Embryonic facial prominence (tissue), 1 donor: ENCODE data around the gene IGFBP5.

Experiments
- DNase-seq: peaks from one replicate; pipeline ENCODE4 v3.0.0-alpha.2; 2016; ENCODE audit errors: extremely low spot score

The IGFBP5 gene

DNA sequence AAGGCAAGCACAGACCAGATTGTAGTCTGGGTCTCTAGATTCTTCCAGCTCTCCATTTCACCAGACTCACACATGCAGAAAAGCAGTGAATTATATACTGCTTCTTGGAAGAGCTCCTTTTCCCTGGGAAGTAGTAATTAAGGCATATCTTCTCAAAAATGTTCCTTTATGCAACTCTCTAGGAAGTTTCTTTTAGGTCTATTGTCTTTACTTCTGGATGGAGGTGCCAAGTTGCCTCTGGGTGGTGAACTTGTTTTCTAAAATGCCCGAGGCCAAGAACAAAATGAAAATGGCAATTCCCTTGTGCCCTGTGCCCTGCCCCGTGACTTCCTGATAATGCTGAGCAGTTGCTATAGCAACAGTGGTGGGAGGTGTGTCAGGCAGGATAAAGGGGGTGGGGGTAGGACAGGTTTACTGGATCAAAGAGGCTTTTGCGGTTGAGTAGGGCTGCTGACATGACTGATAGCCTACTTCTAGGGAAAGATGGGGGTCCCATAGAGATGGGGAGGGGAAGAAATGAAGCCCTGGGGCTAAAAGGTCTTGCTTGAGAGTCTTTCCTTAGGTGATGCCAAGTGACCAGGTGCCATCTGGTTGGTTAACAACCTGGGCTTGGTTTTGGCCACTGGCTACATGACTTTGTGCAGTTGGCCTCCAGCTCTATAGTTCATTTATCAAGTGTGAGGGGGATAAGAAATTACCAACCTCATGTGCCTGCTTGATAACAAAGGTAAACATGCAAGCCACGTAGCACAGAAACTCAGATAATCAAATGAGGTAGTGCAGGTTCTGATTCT is 50.3 kb downstream of the IGFBP5 start:
- DNase-seq, result no peak

DNA sequence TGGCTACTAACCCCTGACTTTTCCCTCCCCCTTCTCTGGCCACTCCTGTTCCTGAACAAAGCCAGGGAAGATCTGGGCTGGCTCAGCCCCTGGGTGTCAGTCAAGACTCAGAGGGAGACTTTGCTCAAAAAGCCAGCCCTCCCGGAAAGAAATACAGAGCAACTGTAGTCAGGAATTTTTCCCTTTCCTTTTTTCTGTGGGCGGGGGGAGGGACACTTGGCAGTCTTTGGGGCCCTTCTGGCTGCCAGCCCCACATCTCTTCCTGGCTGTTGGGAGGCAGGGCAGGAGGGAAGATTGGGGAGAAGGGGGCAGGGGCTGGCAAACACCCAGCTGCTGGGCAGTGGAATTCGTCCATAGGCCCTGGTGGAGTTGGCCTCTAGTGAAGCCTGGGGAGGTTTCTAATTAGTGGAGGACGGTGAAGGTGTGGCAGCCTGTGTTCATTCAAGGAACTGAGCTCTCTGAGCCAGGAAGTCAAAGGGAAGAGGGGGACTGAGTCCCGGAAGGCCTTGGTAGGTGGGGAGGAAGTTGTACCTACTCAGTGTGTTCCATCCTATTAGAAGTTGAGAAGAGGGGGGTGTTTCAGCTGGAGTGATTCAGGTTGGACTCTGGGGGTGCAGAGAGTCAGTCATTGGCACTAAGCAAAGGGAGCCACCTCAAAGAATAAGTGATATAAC is 51.2 kb downstream of the IGFBP5 start:
- DNase-seq, result no peak

DNA sequence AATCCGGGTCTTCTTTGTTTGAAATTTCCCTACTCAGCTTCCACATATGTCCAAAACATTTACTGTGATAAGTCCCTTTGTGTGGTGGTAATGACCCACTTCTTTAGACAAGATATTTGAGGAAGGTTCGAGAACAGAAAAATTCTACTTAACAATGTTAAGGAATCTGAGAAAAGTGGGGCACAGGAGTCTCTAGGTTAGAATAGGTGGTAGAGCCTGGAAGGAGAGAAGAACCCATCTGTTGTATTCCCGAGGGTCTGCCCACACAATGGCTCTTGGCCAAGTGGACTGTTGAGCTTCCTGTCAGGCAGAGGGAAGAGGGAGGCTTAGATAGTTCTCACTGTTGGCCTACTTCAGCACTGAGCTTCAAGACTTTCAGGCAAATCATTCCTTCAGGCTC is 57.9 kb downstream of the IGFBP5 start:
- DNase-seq, result no peak

DNA sequence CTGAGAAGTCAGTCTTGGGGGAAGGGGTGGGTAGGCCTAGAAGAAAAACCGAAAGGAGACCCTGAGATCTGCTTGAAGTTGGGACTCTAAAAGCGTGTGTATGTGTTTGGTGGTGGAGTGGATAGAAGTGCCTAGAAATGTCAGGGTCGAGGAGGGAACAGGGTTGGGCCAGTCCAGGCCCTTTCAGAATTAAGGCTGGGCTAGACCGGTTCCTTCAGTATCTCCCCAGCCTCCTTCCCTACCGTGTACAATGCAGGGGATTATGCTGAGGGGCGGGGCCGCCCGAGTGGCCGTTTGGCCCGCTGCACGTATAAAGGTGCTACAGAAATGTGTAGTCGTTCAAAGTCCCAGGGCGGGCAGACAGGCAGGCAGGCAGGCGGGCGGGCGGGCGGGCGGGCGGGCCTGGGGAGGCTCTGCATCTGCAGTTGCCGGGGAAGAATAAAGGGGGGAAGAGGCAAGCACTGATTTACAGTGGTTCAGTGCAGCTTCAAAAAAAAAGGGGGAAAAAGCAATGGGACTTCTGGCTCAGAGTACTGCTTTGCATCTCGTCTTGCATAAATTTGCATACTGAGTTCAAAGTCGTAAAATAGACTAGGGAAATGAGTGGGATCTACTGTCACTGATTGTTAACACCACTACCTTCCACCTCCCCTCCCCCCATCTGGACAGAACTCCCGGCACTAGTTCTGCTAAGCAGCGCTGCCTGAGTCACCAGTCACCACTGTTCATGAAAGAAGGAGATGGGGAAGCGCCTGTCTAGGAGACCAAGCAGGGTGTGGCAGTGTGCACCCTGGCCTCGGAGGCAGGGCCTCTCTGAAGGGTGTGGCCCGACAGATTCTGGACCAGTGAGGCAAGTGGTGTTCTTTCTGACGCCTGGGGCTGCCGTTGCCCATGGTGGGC is 58.5 kb downstream of the IGFBP5 start:
- no peak for DNase-seq

DNA sequence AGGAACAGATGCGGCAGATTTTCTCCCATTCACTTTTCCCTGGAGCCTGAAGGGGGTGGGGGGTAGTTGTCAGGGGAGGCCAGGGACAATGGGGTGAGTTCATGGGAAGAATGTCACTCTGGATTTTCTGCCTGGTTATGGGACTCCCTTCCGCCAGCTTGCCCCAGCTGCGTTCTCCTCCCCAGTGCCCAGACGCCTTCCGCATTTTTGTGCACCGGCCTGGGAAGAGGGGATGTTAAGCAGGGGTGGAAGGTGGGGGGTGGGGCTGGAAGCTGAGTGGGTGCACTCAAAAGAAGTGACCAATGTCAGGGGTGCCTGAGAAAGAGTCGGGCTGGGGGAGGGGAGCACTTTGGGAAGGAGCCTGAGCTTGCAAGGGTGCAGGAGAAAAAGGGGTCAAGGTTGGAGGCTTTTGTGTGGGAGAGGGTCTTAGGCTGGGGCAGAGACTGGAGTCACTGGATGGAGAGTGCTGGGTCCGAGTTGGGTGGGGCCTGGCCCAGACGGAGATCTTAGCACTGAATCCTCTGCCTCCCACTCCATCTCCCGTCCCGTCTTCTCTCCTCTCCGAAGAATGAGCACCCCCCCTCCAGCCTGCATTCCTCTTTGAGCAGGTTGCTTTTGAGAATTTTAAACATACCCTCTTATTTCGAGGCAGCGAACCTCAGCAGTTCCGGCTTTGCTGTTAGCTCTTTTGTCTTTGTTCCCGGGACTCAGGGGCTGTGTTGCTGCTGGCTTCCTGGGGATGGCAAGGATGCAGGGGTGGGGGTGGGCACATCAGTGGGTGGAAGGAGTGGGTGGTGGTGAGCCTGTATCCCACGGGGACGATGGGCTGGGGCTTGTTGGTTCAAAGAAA is 59.4 kb downstream of the IGFBP5 start:
- no peak for DNase-seq

DNA sequence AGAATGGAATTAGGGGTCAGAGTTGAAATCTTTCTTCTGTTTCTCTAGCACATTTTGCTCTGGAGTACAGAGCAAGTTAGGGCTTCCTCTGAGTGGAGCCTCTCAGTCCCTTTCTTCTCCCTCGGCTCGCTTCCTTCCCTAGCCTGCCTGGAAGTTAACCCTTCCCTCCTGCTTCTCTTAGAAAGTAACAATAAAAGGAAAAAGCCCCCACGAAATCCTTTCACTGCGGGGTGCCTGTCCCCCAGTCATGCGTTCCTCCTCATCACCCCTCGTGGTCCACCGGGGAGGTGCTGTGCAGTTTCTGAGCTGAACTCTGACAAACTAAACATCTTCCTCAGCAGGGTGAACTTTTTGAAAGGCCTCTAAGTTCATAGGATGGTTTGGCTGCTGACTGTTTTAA is 60.2 kb downstream of the IGFBP5 start:
- DNase-seq, result no peak

- DNase-seq, result no peak
Measured at GRCh38 chr2:216634370-216635148, 60.8 kb downstream of the IGFBP5 start.

DNA sequence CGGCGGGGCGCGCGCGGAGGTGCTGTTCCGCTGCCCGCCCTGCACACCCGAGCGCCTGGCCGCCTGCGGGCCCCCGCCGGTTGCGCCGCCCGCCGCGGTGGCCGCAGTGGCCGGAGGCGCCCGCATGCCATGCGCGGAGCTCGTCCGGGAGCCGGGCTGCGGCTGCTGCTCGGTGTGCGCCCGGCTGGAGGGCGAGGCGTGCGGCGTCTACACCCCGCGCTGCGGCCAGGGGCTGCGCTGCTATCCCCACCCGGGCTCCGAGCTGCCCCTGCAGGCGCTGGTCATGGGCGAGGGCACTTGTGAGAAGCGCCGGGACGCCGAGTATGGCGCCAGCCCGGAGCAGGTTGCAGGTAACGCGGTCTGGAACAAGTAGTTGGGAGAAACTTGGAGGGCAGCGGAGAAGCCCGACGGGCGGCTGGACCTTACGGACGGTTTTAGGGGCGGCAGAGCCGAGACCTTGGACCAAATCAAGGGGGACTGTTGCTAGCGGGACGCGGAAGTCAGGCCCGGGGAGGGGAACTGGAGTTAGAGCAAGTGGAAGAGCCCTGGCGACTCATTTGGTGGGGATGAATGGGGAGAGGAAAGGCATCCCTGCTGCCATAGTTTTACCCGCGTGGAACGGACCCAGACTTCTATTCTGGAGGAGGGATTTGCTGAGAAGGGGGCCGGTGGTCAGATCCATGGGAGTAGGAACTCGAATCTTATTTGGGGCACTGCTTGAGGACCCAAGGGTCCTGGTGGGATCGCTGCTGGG is 61.6 kb downstream of the IGFBP5 start:
- DNase-seq, result no peak

DNA sequence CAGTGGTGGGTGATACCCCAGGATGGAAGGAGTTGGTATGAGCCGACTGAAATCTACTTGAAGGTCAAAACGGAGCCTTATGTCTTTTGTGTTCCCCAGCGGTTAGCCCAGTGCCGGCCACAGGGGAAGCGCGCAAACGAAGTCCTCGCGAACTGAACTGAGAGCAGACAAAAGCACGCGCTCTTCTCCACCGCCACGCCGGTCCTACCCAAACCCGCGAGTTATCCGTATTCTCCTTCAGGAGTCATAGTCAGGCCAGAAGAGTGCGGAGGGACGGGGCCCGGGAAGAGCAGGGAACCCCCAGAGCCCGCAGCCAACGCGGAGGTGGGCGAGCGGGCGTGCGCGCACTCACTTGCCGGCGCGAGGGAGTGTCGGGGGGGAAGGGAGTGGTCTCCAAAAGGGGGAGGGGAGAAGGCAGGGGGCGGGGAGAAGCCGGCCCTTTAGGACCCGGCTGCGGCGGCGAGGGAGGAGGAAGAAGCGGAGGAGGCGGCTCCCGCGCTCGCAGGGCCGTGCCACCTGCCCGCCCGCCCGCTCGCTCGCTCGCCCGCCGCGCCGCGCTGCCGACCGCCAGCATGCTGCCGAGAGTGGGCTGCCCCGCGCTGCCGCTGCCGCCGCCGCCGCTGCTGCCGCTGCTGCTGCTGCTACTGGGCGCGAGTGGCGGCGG is 62.3 kb downstream of the IGFBP5 start, which contains the start of gene IGFBP2:
Gene IGFBP2, plus strand, starts transcription at position 469 of the 664 bp plus-strand sequence. Its CDS starts 104 bp downstream, at position 573.
- peak; percentile 76 for DNase-seq

GRCh38 chr2:216632346-216632951 is 62.9 kb downstream of the IGFBP5 start:
- no peak for DNase-seq

DNA sequence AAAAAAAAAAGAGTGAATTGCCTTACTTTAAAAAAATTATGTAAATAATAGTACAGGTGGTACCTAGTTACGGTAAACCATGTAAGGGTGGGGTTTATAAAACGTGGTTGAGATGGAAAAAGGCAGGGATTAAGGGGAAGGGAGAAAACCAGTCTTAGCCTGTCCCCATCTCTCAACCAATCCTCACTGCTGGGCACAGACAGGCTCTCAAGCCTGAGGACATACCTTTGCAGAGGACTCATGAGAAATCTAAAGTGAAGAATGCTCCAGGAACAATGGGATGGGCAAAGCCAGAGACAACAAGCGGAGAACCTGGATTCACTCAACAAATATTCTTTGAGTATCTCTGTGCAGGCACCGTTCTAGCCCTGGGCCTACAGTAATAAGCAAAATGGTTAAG is 65.6 kb downstream of the IGFBP5 start:
- DNase-seq, result no peak

DNA sequence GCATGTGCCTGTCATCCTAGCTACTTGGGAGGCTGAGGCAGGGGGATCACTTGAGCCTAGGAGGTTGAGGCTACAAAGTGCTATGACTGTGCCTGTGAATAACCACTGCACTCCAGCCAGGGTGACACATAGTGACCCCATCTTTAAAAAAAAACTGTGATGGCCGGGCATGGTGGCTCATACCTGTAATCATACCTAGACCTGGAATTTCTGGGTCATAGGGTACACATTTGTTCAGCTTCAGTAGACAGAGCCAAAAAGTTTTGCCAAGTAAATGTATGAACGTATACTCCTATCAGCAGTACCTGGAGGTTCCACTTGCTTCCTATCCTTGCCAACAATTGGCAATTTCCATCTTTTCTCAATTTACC is 68.5 kb downstream of the IGFBP5 start:
- DNase-seq, result no peak

DNA sequence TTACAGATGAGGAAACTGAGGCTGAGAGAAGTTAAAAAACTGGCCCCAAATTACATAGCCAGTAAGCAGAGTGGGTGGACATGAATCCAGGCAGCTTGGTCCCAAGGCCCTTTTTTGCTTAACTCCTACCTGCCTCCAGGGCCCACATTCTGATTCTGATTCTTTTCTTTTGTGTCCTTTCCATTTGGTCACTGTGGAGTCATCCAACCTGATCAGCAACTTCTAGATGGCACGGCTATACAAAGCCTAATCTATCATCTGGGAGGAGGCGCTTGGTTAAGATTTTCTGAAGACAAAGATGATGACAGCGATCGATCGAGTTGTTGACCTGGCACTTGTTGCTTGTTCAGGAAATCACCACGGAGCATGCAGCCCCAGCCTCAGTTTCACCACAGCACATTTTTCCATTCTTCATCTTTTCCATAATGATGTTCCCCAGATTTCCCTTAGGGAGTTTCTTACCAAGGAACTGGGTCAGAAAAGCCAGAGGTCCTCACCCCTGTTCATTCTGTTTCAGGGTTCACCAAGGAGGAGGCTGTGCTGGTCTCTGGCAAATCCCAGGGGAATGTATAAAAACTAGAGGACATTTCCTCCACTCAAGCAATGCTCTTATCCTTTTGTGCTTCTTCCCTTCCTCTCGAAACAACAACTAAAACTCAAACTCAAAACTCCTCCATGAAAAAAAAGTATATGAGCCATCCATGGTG is 69.0 kb downstream of the IGFBP5 start:
- no peak for DNase-seq

DNA sequence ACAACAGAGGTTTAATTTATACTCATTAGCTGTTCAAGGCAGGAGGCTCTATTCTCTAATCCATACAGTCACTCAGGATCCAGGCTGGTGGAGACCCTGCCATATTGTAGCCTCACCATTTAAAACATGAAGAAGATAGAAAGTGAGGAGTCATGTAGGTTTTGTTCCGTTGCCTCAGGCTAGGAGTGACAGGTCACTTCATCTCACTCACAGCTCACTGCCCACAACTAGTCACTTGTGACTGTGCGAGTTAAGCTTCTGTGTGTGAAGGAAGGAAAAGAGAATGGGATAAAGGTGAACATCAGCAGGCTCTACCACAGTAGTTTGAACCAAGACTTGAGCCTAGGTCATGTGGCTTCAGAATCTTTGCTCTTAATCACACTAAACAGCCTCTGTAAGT is 71.1 kb downstream of the IGFBP5 start:
- DNase-seq, result no peak

GRCh38 chr2:216622526-216622925 is 72.8 kb downstream of the IGFBP5 start:
- no peak for DNase-seq
